HCEC 1CT (cell line): Measurements from ENCODE around the gene ARL4A.
A peak's percentile ranks its signal among the peaks of the same experiment; 100 is the strongest.

Experiments
- DNase-seq: peaks from one replicate; pipeline ENCODE4 v3.0.0-alpha.2; 2017

ARL4A gene

DNA sequence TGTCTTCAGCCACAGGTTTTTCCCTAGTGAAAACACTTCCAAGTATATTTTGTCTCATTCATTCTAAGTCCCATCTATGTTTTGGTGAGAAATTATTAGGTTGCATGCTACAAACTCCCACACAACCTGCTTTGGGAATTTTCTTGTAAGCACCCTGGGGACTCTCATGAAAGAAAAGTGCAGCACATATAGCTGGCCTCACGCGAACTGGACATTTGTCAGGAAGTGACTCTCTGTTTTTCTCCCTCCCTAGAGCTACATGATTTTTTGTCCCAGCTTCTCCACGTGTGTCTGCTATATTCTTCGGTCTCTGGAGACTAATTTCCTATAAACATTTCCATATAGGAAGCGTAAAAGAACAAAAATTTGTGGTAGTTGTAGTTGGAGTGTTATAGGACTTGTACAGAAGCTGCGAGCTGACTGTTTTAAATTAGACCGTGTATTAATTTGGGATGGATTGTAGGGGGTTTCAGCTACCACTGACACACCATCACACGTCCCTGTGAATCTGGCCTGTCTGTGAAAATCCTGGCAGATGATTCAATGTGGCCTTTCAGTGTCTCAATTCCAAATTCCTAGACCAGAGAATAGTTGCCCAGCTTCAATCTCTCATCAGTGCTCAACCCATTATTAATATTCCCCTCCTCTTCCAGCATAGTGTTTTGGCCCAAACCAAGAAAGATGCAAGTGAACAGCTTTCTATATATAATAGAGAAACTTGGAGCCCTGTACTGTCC lies 40.2 kb downstream of the ARL4A start:
- no peak for DNase-seq

DNA sequence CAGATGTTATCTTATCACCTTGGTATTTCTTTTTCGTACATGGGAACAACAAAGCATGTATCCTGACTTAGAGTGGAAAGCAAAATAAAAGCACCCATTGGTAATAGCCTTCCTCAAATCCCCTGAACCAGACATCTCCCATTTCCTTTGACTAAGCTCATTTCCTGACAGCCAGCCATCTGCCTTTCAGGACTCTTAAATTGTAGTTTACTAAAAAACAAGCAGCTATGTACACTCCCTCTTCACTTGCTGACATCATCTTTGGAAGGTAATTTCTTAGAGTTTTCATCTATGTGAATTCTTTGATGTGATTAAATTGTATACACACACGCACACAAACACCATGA lies 40.7 kb downstream of the ARL4A start:
- no peak for DNase-seq

DNA sequence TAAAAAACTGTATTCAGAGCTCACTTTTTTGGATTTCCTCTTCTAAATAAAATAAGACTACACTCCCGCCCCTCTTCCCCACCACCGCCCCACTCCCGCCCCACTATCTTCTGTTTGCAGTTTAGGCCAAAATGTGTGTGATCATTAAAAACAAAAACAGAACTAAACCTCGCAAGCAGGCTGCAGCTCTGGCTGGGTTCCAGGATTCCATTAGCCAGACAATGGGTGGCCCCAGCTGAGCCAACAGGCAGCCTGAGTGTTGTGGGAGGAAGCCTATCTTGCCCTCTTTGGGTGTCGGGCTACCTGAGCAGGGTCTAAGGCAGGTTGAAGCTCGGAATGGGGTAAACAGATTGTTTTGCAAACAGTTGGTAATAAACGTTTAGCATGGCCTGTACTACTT lies 41.7 kb downstream of the ARL4A start:
- peak; percentile 28 for DNase-seq

DNA sequence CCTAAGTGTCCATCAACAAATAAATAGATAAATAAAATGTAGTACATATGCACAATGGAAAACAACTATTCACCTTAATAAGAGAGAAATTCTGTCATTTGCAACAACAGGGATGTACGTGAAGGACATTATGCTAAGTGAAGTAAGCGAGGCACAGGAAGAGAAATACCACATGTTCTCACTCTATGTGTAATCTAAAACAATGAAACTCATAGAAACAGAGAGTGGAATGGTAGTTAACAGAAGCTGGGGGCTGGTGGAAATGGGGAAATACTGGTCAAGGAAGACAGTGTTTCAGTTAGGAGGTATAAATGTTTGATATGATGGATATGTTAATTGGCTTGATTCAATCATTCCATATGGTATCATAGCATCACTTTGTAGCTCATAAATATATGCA lies 43.1 kb downstream of the ARL4A start:
- DNase-seq = no peak

DNA sequence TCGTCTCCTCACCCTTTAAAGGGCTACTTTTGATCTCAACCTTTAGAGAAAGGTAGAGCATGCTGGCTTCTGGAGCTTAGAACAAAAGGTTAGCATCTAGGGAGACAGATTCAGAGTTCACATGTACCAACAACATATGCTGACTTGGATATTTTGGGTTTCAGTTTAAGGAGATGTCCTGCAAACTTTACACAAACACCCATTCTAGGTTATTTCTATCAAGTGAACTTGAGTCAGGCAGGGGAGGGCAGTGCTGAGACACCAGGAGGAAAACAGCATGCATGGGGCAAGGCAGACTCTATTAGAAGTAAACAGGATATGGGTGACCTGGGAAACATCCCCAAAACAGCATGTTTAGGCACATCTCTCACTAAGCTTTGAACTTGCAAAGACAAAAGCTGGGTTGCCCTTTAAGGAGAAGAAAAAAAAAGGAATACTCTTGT lies 43.8 kb downstream of the ARL4A start:
- peak; percentile 71 for DNase-seq

DNA sequence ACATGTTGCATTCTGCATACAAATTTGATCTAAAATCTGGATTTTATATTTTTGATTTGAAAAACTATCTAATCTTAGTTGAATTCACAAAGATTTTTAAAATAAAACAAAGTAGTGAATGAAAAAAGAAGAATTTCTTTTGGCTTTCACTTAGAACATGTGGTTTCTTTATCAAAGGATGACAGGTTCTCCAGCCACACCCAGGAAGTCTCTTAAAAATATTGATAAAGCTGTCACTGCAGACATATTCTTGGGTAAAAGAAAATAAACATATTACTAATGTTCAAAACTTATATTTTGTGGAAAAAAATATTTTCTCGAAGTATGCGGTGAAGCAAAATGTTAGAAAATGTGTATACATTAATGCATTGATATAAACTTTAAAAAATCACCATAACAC lies 44.3 kb downstream of the ARL4A start:
- DNase-seq = no peak

DNA sequence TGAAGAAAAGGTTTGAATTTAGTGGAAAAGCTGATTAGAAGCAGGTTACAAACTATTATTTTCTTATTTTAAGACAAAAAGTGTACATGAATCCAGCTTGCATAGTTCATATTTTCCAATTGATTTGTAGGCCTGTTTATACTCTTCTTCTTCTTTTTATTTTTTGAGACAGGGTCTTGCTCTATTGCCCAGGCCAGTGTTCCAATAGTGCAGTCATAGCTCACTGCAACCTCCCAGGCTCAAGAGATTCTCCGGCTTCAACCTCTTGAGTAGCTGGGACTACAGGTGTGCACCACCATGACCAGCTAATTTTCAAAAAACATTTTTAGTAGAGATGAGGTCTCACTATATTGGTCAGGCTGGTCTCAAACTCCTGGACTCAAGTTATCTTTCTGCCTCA lies 45.0 kb downstream of the ARL4A start:
- DNase-seq = no peak

DNA sequence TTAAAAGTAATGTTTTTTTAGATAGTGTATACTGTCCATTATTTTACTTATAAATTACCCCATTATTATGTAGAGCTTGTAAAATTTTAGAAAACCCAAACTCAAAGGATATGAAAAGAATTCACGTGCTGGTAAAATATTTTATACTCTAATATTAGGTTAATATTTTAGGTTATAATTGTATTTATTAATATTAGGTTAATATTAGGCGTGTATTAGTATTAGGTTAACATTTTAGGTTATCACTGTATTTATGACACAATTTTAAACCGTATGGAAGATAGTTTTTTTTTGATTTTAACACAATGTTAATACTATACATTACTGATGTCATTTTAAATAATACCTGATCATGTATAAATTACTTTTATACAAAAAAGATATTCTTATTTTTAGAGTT lies 48.5 kb downstream of the ARL4A start:
- no peak for DNase-seq

DNA sequence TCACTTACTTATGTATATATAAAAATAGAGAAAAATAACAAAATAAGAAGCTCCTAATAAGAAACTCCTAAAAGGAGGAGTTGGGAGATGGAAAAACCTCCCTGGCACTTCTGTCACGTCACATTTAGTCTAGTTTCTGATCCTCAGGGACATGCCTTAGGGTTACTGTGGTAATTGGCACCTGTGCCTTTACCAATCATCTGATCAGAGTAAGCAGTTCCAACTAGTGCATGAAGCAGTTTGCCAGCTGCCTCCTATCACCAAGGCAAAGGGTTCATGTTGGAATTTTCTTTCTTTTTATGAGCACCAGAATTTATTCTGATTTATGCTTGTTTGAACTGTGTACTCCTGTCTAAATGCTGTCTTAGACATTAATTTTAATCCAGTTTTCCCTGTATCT lies 49.9 kb downstream of the ARL4A start:
- no peak for DNase-seq

DNA sequence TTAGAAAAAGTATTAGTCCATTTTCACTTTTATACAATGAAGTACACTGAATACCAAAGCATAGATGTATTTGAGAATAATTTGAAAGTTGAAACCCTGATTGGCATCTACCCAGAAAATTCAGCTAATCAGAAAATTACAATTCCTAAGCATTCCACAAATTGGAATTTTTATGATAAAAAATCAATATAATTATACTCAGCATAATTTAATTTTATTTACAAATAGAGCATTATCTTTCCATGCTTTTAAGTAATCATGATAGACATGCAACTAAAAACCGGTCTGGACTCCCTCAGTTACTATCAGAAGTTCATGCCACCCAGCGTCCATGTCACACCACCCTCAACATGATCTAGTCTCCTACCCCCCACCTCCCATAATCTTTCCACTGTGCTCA lies 50.4 kb downstream of the ARL4A start:
- no peak for DNase-seq

DNA sequence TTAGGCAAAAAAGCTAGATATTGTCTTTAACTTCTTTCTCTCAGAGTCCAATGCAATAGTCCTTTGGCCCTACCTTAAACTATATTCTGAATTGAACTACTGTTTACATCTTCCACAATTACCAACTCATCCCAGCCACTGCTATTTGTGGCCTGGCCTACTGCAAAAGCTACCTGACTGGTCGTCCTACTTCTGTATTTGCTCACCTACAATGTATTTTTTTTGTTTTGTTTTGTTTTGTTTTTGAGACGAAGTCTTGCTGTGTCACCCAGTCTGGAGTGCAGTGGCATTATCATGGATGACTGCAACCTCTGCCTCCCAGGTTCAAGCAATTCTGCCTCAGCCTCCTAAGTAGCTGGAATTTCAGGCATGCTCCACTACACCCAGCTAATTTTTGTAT lies 51.2 kb downstream of the ARL4A start:
- no peak for DNase-seq
